SH-SY5Y (cell line): Measurements from ENCODE around the gene RABGAP1.

Experiments used
- GATA2 ChIP-seq: IDR thresholded peaks from 2 replicates; pipeline ENCODE4 v1.6.1; 2011; ENCODE audit warnings: mild to moderate bottlenecking, low read depth, low read length
- GATA3 ChIP-seq: IDR thresholded peaks from 2 replicates; pipeline ENCODE4 v1.6.1; 2011; ENCODE audit warnings: low read depth, mild to moderate bottlenecking, low read length, moderate library complexity

The RABGAP1 gene

GRCh38 chr9:122978601-122979000, 37.8 kb downstream of the RABGAP1 start:
- TF ChIP-seq GATA3 (no peak), GATA2 (no peak)

DNA sequence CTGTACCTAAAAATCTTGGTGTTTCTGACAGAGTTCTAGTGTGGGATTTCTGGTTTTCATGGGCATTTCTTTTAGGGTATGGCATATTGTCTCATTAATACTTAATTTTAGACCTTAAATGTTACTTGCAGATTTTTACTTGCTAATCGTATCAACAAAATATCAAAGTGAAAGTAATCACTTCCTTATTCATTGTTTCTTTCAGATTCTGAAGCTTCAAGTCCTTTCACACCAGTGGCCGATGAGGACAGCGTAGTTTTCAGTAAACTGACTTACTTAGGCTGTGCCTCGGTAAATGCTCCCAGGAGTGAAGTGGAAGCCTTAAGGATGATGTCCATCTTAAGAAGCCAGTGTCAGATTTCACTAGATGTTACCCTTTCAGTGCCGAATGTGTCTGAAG, 45.2 kb downstream of the RABGAP1 start:
- TF ChIP-seq GATA2 (no peak), GATA3 (no peak)

- TF ChIP-seq GATA3 (no peak), GATA2 (no peak)
Observed at GRCh38 chr9:122988141-122988540, 47.3 kb downstream of the RABGAP1 start.

GRCh38 chr9:122988920-122989621, 48.3 kb downstream of the RABGAP1 start:
- TF ChIP-seq GATA3 (no peak), GATA2 (no peak)

DNA sequence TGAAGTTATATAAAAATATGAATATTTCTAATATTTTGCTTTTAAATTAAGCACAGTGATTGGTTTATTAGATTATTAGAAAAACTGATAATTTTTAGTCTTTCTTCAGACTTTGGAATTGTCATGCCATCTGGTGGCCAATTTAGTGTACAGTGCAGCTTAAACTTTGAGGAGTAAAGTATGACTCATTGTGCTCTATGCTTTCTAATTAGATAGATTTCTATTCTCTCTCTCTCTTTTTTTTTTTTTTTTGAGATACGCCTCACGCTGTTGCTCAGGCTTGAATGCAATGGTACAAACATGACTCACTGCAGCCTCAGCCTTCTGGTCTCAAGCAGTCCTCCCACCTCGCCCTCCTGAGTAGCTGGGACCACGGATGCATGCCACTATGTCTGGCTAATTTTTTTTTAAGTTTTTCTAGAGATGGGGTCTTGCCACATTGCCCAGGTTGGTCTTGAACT, 50.6 kb downstream of the RABGAP1 start:
- TF ChIP-seq GATA2 (no peak), GATA3 (no peak)

GRCh38 chr9:122996586-122996985, 55.8 kb downstream of the RABGAP1 start:
- TF ChIP-seq GATA2 (no peak), GATA3 (no peak)

- TF ChIP-seq GATA3 (no peak), GATA2 (no peak)
Observed at GRCh38 chr9:122998448-122998847, 57.6 kb downstream of the RABGAP1 start.

DNA sequence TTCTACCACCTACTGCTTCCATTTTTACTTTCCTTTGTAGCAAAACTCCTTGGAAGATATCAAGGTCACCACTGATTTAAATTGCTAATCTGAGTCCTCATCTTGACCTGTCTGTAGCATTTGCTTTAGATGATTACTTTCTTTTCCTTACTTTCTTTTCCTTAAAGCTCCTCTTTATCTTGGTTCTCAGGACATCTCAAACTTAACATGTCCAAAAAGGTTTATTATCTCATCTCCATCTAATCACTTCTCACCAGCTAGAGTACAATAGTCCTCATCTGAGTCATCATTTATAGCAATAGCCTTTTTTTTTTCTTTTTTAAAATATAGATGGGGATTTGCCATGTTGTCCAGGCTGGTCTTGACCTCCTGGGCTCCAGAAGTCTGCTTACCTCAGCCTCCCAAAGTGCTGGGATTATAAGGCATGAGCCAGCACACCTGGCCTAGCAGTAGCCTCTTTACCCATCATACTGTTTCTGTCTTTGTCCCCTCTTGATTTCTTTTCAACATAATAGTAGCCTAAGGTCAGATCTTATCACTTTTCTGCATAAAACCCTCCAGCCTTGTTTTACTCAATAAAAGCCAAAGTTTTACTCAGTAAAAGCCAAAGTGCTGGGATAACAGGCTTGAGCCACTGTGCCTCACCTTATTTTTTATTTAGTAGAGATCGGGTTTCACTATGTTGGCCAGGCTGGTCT, 59.7 kb downstream of the RABGAP1 start:
- TF ChIP-seq GATA2 (no peak), GATA3 (no peak)

DNA sequence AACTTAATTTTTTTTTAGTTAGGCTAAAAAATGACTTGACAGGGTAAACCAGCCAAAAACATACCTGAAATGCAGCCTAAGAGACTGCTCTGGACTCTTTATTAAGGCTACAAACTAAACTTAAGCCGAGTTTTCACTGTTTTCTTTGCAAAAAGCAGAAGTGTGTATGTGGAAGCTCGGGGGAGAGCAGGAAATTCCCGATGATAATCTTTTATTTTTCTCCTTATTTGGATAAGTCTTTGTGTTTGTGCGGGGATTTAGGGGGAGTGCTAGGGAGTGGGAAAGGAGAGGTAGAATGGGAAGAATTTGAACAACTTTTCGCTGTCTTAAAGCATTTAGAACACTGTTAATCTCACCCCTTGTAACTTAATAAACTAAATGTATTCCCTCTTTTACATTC, 61.9 kb downstream of the RABGAP1 start:
- TF ChIP-seq GATA2 (no peak), GATA3 (no peak)

- TF ChIP-seq GATA2 (no peak), GATA3 (no peak)
Observed at GRCh38 chr9:123003466-123003865, 62.6 kb downstream of the RABGAP1 start.

- TF ChIP-seq GATA2, result no peak
- TF ChIP-seq GATA3, result no peak
Observed at GRCh38 chr9:123005964-123006363, 65.1 kb downstream of the RABGAP1 start.

DNA sequence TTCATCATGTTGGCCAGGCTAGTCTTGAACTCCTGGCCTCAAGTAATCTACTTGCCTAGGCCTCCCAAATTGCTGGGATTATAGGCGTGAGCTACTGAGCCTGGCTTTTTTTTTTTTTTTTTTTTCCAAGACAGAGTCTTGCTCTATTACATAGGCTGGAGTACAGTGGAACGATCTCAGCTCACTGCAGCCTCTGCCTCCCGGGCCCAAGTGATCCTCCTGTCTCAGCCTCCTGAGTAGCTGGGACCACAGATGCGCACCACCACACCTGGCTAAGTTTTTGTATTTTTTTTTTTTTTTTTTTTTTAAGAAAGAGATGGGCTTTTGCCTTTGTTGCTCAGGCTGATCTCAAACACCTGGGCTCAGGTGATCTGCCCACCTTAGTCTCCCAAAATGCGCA, 66.4 kb downstream of the RABGAP1 start:
- no peak for TF ChIP-seq GATA3
- no peak for TF ChIP-seq GATA2

GRCh38 chr9:123008909-123009308, 68.1 kb downstream of the RABGAP1 start:
- TF ChIP-seq GATA3, result no peak
- TF ChIP-seq GATA2, result no peak

DNA sequence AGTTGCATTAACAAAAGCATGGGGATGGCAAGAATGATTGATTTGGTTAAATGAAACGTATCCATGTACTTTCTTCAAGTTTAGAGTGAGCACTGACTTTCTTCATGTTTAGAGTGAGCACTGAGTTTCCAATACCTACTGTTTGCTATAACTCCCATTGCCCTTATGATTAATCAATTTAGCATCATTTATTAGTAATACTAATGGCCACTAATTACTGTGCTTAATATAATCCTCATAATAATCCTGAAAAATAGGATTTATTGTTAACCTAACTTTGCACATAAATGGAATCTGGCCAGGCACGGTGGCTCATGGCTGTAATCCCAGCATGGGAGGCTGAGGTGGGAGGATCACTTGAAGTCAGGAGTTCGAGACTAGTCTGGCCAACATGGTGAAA, 70.6 kb downstream of the RABGAP1 start:
- TF ChIP-seq GATA3, result no peak
- no peak for TF ChIP-seq GATA2

DNA sequence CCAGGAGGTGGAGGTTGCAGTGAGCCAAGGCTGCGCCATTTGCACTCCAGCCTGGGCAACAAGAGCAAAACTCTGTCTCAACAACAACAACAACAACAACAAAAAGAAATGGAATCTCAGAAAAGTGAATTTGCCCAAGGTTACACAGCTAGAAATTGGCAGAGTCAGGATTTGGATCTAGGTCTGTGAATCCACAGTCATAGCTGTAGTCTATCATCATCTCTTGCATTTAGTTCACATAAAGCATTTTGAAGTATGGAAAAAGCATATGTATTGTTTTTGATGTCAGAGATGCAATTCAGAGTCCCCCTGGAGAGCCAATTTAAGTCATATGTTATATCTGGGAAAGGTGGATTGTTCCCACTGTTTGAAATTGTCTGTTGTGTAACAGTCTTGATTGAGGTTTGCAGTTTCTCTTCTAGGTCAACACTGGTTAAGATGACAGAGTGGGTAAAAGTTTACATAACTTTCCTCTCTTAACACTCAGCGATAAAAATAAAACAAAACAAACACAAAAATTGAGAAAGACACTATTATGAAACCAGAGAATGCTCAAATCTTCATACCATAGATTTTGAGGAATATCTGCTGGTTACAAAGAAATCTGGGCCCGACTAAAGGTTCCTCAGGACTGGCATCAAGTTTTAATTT, 71.2 kb downstream of the RABGAP1 start:
- TF ChIP-seq GATA2 (no peak), GATA3 (no peak)

GRCh38 chr9:123016631-123017030, 75.8 kb downstream of the RABGAP1 start:
- no peak for TF ChIP-seq GATA3
- TF ChIP-seq GATA2, result no peak
